Measurements from ENCODE around the gene FBXL16.
"Not testable (repeated sequence)": the region's sequence is repeated elsewhere in the genome, so short reads cannot be mapped to it uniquely, and the experiment has no call there.

Gene FBXL16

DNA sequence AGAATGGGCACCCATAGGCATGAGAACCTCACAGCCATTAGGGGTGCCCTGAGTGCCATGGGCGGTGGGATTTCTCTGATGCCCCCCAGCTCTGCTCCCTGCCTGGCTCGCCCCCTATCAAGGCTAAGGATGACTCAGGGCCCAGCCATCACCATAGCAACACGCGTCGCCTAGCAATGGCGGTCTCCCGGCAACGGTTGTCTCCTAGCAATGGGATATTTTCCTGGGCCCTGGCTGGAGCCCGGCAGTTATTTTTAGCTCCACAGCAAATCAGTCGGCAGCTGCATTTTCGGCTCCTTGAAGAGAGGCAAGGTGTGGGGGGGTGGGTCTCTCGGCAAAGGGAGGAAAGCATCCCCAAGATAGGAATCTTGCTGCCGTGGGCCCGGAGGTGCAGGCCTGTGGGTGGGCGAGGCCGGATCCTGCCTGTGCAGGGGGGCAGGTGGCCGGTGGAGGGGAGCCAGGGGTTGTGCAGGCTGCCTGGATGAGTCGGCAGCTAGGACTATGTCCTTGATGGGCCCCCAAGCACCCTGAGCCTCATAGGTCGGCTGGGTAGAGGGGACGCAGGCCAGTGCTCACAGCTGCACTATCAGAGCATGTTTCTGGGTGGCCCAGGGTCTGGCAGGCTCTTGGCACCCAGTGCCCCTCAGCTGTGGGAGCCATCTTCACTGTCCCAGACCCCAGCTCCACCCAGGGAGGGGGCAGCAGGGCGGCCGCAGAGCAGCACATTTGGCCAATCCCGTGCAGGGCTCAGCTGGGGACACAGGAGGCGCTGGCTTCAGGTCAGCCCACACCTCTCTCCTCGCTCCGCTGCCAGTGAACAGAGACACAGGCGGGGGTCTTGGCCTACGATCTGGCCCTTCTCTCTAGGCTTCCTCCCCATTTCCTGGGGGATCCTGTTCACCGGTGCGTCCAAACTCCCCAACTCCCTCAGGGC is 4.2 kb upstream of the FBXL16 start:
- no peak for DNase-seq

DNA sequence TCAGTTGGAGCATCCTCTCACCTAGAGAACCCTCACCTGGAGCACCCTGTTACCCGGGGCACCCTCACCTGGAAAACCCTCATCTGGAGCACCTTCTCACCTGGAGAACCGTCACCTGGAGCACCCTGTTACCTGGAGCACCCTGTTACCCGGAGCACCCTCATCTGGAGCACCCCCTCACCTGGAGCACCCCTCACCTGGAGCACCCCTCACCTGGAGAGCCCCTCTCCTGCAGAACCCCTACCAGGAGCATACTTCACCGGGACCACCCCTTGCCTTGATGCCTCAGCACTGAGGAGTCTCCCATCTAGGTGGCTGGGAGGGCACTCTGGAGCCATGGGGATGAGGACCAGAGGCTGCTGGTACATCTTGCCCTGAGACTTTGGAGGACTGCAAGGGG is 3.4 kb upstream of the FBXL16 start:
- DNase-seq: no peak

DNA sequence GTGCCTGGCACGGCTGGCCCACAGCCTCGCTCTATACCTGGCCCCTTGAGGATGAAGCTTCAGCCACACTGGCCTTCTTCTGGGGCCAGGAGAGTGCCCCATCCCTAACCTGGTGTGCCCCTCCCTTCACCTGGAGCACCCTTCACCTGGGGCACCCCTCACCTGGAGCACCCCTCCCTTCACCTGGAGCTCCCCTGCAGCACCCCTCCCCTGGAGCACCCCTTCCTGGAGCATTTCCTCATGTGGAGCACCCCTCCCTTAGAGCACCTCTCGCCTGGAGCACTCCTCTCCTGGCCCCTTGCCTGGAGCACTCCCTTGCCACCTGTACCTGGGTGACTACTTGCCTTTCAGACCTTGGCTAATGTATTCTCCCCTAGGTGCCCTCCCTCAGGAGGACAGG is 2.4 kb upstream of the FBXL16 start:
- DNase-seq: no peak

DNA sequence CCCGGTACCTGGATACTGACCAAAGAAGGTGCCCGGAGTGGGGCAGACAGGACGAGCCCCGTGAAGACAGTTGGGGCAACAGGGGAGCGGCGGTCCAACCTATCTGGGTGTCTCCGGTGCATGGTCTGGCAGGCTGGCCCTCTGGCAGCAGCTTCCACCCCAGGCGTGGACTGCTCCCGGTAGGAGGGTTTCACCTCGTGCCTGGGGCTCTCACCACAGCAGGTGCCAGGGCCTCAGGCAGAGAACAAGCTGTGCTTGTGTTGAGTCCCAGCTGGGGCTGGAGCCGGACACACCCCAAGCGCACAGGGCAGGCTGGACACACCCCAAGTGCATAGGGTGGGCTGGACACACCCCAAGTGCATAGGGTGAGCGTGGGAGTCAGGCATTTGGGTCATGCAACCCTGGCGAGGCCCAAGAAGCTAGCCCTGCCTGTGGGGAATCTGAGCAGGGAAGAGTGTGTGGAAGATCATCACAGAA is 1.5 kb upstream of the FBXL16 start:
- DNase-seq: no peak

DNA sequence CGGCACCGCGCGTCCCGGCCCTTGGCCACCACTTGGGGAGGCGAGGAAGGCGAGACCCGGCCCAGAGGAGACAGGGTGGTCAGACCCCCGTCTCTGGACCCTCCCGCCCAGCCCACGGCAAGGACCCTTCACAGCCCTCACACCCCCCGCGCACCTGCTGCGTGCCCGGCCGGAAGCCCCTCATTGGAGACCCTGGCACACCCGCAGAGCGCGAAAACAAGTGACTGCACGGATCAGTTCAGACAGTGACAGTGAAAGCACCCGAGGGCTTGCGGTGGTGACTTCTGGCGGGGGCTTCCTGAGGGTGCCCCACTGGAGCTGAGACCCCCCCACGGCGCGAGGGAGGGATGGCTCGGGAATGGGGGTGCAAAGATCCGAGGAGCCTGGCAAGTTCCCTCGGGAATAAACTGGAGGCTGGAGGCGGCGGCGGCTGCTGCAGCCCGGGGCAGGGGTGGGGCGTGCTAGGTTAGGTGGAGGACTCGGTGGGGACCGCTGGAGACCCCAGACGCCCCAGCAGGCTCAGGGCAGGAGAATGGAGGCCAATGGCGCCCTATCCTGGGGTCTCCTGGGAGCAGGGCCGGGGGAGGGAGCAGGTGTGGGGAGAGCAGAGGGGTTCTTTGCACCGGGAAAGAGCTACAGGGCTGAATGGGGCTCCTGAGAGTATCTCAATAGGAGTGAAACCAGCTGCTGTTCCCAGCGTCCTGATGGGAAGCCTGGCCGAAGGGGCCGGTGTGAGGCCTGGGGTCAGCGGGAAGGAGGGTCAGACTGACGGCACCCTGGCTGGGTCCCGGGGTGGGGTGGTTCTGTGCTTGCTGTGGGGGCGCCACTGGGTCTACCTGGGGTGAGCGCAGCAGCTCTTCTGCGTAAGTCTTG is 824 bp upstream of the FBXL16 start:
- DNase-seq: no peak

DNA sequence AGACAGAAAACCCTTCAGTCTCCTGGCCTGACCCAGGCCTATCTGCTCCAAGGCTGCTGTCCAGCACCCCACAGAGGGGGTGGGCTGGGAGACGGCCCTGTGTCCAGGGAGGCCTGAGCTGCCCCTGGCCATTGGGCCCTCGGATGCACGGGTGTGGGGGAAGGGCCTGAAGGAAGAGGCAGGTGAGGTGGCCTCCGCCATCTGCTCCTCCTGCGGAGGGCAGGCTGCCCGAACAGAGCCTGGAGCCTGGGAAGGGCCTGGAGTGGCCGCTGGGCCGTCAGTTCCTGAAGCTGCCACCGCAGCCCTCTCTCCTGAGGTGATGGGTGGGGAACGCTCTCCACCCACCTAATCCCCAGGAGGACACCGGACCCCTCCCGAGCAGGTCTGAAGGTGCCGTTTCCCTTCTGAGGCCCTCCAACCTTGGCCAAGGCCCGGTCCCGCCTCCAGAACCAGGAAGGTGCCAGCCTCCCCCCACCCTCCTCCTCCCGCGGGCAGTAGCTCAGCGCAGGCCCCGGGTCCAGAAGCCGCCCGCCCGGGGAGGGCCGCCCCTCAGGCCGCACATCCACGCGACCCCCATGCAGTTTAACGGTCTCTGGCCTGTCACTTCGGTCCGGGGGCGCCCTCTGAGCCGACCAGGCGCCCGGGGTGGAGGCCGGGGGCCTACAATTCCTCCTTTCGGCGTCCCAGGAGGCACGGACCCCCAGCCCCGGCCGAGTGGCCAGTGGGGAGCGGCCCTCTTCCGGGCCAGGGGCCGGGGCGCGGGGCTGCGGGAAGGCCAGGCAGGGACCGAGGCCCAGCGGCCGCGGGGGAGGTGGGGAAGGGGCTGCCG is 835 bp downstream of the FBXL16 start:
- DNase-seq: no peak

DNA sequence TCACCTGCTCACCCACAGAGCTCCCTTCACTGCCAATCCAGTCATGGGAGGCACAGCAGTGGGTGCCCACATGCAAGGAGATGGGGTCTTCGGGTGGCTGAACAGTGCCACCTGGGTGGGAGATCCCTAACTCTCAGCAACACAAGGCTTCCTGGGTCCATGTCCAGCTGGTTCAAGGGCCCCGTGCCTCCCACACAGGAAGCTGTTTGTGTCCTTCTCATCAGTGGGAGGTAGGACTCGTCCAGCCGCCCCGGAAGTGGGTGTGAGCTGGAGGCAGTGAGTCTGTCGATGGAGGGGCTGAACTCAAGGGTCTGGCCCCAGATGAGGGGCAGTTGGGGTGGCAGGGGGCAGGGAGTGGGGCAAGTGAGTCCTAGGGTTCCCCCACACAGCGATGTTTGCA is 1.6 kb downstream of the FBXL16 start:
- no peak for DNase-seq

DNA sequence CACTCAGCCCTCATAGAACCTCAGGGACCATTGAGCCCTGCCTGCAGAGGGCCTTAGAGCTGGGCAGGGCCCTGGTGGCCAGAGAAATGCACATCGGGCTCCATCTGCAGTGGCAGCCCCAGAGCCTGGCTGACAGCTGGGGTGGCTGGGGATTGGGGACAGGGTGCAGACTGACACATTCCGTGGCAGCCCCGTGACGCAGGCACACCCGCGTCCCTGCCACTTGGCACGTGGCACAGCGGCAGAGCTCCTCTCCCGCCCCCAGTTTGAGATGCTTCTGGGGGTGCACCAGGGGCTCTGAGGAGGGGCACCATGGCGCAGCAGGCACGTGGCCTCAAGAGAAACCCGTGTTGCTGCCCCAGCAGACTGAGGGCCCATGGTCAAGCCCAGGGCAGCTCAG is 2.2 kb downstream of the FBXL16 start:
- no peak for DNase-seq

DNA sequence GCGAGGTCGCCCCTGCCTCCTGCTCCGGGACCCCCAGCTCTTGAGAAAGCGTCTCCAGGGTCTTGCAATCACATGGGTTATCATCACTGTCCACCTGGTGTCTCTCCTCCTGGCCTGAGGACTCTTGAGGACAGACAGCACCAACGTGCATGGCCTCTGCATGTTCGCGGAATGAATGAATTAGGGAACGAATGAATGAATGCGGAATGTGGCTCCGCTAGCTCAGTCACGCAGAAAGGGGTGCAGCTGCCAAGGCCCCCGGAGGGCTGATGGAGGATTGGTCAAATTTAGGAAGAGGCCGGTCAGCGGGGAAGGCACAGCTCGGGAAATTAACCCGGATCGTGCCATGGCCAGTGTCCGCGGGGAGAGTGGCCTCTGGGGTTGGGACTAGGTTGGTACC is 3.3 kb downstream of the FBXL16 start:
- DNase-seq: no peak

DNA sequence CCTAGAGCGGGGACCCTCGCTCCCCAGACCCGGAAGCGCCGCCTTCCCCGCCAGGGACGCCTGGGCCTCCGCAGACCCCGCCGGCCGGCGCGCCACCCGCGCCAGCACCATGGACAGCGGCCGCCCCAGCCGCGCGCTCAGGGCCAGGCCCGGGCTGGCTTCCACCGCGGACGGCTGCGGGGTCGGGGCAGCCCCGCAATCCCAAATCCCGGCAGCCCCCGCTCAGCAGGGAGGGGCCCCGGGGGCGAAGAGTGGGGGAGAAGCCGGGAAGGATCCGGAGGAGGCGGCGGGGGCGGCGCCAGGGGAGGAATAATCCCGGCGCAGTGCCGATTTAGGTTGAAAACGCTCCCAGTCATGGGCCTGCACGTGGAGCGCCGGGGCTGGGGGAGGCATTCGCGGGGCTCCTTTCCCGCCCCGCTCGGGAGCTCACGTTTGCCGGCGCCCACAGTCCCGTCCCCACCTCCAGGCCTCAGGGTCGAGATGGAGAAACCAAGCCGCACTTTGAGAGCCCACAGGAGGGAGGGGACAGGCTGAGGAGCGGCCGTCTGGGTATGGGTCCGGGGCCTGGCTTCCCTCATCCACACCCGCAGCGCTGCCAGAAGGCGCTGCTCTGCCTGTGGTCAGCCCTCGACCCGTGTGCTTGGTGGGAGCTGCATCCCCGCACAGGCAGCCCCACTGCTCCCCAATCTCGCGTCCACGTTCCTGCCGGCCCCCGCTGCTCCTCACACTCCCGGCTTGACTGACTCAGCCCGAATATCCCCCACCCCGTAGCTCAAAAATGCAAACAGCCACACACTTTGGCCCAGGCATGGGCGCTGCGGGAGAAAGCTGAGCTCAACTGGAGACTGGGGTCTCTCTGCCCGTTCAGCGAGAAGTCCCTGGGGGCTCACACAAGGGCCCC is 4.7 kb downstream of the FBXL16 start:
- peak in 1 of 2 experiments; percentile 59 for DNase-seq

DNA sequence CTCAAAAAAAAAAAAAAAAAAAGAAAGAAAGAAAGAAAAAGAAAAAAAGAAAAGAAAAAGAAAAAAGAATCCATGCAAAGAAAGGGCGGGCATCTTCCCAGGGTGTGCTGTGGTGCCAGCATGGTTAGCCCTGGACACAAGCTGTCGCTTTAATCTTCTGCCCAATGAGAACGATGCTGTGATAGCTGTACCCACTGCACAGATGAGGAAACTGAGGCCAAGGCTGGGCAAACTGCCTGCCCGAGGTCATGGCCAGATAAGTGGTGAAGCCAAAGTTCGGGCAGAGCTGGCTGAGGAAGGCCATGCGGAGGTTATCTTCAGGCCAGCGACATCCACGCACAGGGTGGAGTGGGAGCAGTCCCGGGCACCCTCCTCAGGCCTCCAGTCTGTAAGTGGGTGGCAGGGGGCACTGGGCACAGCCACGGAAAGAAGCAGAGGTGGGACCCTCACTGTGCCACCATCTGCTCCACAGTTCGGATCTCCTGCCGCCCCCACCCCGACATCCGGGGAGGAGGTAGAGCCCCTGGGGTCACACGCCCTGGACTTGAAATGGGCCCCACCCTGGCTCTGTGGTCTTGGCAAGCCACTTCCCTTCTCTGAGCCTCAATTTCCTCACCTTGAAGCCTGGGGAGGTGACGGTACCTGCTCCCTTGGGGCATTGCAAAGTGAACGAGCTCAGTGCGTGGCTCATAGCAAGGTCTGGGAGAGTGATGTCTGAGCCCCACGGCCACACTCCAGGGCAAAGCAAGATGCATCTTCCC is 6.5 kb downstream of the FBXL16 start:
- DNase-seq: no peak

DNA sequence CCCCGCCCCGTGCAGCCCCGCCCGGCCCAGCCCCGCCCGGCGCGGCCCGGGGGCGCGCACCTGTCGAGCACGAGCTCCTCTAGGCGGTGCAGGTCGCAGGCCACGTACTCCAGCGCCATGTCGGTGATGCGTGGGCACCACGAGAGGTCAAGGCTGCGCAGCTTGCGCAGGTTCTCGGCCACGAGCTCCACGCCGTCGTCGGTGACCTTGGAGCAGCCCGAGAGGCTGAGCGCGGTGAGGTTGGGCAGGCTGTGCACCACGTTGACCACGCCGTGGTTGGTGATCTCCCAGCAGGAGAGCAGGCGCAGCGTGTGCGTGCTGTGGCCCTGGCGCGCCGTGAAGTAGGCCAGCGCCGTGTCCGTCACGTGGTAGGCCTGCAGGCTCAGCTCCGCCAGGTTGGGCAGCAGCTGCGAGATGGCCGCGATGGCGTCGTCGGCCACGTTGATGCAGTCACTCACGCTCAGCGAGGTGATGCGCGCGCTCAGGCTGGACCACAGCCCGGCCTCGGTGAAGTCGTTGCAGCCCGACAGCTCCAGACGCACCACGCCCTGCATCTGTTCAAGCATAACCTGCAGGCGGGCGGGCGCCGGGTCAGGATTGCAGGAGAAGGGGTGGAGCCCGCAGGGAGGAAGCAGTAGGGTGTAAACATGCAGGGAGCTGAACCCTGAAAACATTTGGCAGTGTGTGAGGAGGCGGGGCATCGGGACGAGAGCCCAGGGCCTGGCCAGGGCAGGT is 10.1 kb downstream of the FBXL16 start:
- peak; percentile 67 to 72 for DNase-seq

DNA sequence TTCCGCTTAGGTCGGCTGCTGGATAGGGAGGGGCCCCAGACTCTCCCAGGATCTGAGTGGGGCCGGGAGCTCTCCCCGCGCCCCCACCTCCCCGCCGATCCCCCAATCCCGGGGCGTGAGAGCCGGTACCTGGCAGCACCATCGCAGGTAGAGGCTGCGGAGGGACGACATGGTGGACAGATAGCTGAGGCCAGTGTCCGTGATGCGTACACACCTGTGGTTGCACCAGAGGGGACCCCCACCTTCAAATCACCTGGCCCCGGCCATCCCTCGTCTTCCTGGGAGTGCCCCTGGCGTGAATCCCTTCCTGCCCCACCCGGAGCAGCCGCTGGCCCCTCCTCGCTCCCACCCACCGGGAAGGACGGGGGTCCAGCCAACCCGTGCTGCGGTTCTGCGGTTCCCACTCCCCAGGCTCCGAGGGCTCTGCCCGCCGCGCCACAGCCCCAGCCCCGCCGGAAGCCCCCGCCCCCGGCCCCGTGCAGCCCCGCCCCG is 10.7 kb downstream of the FBXL16 start:
- DNase-seq: no peak

DNA sequence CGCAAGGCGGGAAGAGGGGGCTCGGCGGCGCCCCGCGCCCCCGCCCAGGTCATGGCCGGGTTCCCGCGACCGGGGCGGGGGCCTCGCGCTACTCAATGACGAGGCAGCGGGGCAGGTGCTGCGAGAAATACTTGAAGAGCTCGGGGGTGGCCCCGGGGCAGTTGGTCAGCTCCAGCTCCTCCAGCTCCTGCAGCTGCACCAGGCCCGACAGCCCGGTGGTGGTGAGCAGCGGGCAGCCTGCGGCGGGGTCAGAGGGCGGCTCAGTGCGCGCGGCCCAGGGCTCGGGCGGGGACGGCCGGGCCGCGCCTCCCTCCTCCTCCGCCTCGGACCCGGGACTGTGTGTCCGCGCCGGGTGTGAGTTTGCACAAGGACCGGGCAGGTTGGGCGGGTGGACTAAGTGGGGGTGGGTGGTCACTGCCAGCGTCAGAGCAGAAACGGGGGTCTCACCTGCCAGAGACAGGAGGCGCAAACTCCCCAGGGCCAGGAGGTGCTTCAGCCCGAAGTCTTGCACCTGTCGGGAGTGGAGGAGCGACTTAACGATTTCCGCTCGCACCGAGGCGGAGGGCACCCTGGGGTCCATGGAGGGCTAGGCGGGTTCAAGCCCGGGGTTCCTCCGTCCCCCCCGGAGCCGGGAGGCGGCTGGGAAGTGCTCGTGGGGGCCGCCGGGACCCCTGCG is 11.3 kb downstream of the FBXL16 start:
- DNase-seq: no peak

DNA sequence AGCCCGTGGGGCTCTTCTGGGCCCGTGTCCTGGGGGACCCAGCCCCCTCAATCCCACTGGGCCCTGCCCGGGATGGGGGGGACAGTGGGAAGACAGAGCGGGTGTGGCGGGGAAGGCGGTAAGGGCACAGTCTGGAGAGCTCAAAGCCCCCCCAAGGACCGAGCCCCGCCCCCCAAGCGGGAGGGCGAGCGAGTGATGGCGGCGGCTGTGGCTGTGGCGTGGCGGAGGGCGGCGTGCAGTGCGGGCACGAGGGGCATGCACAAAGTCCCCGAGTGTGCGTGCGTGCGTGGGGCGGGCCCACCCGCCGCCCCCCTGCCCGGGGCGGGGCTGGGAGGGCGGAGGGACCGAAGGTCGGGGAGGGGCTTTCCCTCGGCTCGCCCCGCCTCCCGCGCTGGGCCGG is 11.8 kb downstream of the FBXL16 start:
- peak in 1 of 2 experiments; percentile 30 for DNase-seq

DNA sequence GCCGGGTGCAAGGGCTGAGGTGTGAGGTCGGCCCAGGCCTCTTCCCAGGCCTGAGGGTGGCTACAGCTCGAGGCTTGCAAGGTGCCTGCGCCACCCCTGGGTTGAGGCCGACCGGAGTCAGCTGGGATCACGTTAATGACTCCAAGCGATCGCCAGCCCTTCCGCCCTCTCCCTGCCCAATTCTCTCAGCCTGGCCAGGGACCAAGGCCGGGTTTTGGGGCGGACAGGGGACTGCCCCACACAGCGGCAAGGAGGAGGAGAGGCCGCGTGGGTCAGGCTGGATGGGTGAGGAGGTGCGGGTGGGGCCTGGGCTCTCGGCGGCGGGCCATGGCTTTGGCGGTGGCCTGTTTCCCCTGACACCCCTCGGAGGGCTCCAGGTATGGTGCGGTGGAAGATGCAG is 12.2 kb downstream of the FBXL16 start:
- DNase-seq: no peak

DNA sequence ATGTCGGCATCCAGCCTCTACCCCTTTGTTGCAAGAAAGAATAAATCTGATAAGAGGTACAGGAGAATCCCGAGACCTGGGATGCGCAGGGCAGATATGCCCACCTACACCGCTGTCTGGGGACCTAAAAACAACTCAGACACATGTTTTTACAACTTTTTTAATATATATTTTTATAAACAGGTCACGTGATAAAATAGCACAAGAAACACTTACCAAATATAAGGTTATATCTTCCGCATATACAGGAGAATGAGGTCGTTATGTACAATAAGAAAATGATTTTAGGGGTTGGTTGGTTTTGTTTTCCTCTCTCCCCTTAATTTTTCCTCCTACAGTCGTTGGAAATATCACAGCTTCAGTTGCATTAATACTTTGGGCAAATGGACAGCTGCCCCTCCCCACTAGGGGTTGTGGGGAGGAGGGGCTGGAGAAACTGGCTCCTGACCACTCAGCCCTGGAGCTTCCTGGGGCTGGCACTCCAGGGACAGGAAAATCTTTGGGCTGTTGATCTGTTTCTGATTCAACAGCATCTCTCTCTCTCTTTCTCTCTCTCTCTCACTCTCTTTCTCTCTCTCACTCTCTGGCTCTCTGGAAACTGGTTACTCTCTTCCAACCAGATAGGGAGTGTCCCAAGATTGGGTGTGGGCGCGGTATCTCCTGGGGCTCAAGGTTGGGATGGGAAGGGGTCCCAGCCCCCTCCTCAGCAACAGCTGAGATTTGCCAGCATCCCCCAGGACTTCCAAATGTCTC is 13.1 kb downstream of the FBXL16 start:
- no peak for DNase-seq

DNA sequence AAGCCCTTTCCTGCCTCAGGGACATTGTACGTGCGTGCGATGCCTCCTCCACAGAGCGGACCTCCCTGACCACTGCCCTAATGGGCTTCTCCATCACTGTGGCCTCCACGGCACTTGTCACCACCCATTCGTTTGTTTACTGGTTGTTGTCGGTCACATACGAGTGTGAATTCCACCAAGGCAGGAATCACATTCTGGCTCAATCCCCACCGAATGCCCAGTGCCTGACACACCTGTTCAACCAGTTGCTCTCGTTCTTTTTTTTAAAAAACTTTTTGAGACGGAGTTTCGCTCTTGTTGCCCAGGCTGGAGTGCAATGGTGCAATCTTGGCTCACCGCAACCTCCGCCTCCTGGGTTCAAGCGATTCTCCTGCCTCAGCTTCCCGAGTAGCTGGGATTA is 14.4 kb downstream of the FBXL16 start:
- DNase-seq: not testable (repeated sequence)

Measured in stimulated activated CD4-positive, alpha-beta T cell treated with anti-CD3 and anti-CD28 coated beads, Interleukin-4, amount 100 ng/mL, for 4 hours (primary cell).